Uterus (tissue), 4 donors: Measurements from ENCODE around the gene IFT43. TPM values are rescaled to one million over a fixed set of nuclear protein-coding genes. Genes with fewer than 3 reads are reported as not detected.

Source experiments
- DNase-seq, 2 donors: peaks; one replicate each; pipeline ENCODE4 v3.0.0-alpha.2; 2019 to 2020
- H3K27ac ChIP-seq, 2 donors: fragments of 200-600 bp; sonication (generic); 1 replicate in 1 of 2; 2 replicates in 1 of 2; pipeline ENCODE4 v1.5.1; 2016 to 2018
- H3K27me3 ChIP-seq, 2 donors: fragments of 200-600 bp; sonication (generic); one replicate each; pipeline ENCODE4 v1.5.1; 2018 to 2019; ENCODE audit warnings: control low read depth in 1 of 2
- H3K36me3 ChIP-seq, 2 donors: fragments of 200-600 bp; sonication (generic); one replicate each; pipeline ENCODE4 v1.5.1; 2019; ENCODE audit warnings: control low read depth in 1 of 2
- H3K4me1 ChIP-seq, 2 donors: fragments of 200-600 bp; sonication (generic); one replicate each; pipeline ENCODE4 v1.5.1; 2018 to 2019; ENCODE audit warnings: control low read depth in 1 of 2
- H3K4me3 ChIP-seq, 2 donors: fragments of 200-600 bp; sonication (generic); 1 replicate in 1 of 2; 2 replicates in 1 of 2; pipeline ENCODE4 v1.5.1; 2018 to 2019; ENCODE audit warnings: mild to moderate bottlenecking in 1 of 2
- H3K9me3 ChIP-seq, 2 donors: fragments of 200-600 bp; sonication (generic); one replicate each; pipeline ENCODE4 v1.5.1; 2019; ENCODE audit warnings: control low read depth in 1 of 2
- CTCF ChIP-seq, 4 experiments: fragments of 200-600 bp in 2 of 4; fragments of 450-650 bp in 2 of 4; sonication (generic) in 2 of 4; IDR thresholded peaks; one replicate each; pipeline ENCODE4 v1.5.1; 2016 to 2019; ENCODE audit warnings: antibody characterized with exemption in 4 of 4, mild to moderate bottlenecking in 2 of 4, moderate library complexity in 1 of 4
- POLR2A ChIP-seq, 2 donors: fragments of 450-650 bp; IDR thresholded peaks; one replicate each; pipeline ENCODE4 v1.6.1; 2016; ENCODE audit warnings: antibody characterized with exemption in 2 of 2, mild to moderate bottlenecking in 1 of 2, moderate library complexity in 1 of 2
- intact Hi-C: fragments of 100-400 bp; cut with DNase I; formaldehyde crosslinking; loops from one replicate; pipeline ENCODE4 v1.15.1; 2023; ENCODE audit warnings: low total_unique reads
- total RNA-seq, 4 donors: library from RNA; depleted of rRNA in 3 of 4; stranded (reverse); fragments of >200 nt in 3 of 4; gene quantifications; one replicate each; pipeline versions ENCODE4 v1.1.0 to v1.2.4, GENCODE V29; 2014 to 2023
- donor health status: DM: yes; HTN: yes; CAD: no.

IFT43 gene
- total RNA-seq, 4 donors from 2014 or later, result 34.2 to 75.3 (median 49.1) TPM

DNA sequence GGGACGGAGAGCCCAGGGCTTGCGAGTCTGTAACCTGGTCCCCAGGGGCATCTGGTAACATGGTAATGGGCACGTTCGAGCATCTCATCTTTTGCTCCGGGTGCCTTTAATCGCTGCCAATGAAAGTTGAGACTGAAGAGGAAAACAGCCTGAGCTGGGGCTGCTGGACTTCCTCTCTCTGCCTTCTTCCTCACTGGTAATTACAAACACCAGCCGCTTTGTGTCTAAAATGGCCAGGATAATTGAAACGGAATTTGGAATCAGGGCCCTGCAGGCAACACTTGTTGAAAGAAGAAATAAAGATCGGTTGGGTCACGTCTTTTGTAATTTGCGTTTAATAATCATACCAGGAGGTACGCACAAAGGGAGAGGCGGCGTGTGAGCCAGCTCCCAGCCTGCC lies 114.7 kb downstream of the IFT43 start:
- Histone ChIP-seq H3K36me3 (no peaks in the 10 kb centered on the region), H3K27me3 (no peaks in the 10 kb centered on the region), H3K4me3 (no peak overlapping the region), H3K9me3 (no peaks in the 10 kb centered on the region), H3K27ac (no peak overlapping the region), H3K4me1 (peaks cover 0 to 4% of the 10 kb centered on the region in 2 donors)
- intact Hi-C loops, result no loop called here
- no peak for DNase-seq
- TF ChIP-seq CTCF (IDR thresholded peaks at IDR 0.05) (no peak), POLR2A (IDR thresholded peaks at IDR 0.05) (no peak)

GRCh38 chr14:76101391-76102379 lies 116.1 kb downstream of the IFT43 start:
- no peaks in the 10 kb centered on the region for H3K27me3 ChIP-seq
- H3K27ac ChIP-seq, result no peak overlapping the region
- no peaks in the 10 kb centered on the region for H3K9me3 ChIP-seq
- DNase-seq, result no peak
- TF ChIP-seq CTCF (IDR thresholded peaks at IDR 0.05), result no peak
- no peak for TF ChIP-seq POLR2A (IDR thresholded peaks at IDR 0.05)
- H3K4me3 ChIP-seq, result no peak overlapping the region
- peaks cover 0 to 4% of the 10 kb centered on the region in 2 donors for H3K4me1 ChIP-seq
- no peaks in the 10 kb centered on the region for H3K36me3 ChIP-seq
- intact Hi-C loops, result no loop called here

DNA sequence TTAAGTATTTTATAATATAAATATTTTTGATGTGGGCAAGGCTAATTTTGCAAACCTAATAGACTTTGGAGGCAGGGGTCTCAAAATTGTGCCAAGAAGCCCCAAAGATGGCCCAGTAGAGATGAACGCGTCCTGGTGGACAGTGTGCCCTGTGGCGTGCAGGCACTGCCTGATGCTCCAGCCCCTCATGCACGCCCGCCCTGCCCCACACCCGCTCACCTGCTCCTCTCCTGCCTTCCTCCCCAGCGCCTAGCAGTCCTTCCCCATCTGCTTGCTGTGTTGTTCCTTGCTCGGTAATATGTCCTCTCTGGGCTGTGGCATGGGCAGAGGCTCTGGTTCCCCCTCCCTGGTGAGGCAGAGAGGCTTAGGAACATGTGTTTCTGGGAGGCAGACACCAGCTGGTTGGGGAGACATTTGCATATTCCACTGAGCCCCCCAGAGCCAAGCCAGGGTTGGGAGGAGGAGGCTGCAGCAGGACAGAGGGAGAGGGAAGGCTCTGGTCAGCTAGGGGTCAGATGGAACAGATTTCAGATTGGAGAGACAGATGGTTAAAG lies 119.3 kb downstream of the IFT43 start:
- no peak overlapping the region for H3K27ac ChIP-seq
- no peak overlapping the region for H3K4me3 ChIP-seq
- no peak for TF ChIP-seq CTCF (IDR thresholded peaks at IDR 0.05)
- TF ChIP-seq POLR2A (IDR thresholded peaks at IDR 0.05), result no peak
- no peaks in the 10 kb centered on the region for H3K27me3 ChIP-seq
- intact Hi-C loops, result no loop called here
- H3K4me1 ChIP-seq, result peaks cover 0 to 4% of the 10 kb centered on the region in 2 donors
- no peaks in the 10 kb centered on the region for H3K36me3 ChIP-seq
- no peak for DNase-seq
- H3K9me3 ChIP-seq, result no peaks in the 10 kb centered on the region

GRCh38 chr14:76106188-76106587 lies 120.6 kb downstream of the IFT43 start:
- H3K36me3 ChIP-seq, result no peaks in the 10 kb centered on the region
- no peaks in the 10 kb centered on the region for H3K27me3 ChIP-seq
- intact Hi-C loops, result no loop called here
- TF ChIP-seq POLR2A (IDR thresholded peaks at IDR 0.05) (no peak), CTCF (IDR thresholded peaks at IDR 0.05) (no peak)
- no peaks in the 10 kb centered on the region for H3K4me1 ChIP-seq
- H3K4me3 ChIP-seq, result no peak overlapping the region
- no peak for DNase-seq
- no peaks in the 10 kb centered on the region for H3K9me3 ChIP-seq
- no peak overlapping the region for H3K27ac ChIP-seq
